ENCODE results near the gene ZIC5.

ZIC5 gene

DNA sequence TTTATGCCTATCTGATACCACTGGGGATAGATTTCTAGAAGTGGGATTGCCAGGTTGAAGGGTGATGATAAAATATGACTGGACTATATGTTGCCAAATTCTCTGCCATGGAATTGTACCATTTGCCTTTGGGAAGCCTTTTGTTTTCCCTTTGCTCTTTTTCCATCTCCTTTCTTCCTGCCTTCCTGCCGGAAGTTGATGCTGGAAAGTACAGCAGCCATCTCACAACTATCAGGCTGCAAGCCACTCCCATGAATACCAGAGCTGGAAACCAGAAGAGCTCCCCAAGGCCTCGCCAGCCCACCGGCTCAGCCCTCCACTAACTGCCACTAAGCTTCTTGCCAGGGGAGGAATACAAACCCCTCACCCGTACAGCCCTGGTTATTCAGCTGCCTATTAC is 29.7 kb downstream of the ZIC5 start:
- DNase-seq (ENCODE audit: low read depth) = no peak
- no peak overlapping the region for H3K4me3 ChIP-seq (replicated peaks; ENCODE audit: low read depth, low read length)
- TF ChIP-seq, protein P1, sequence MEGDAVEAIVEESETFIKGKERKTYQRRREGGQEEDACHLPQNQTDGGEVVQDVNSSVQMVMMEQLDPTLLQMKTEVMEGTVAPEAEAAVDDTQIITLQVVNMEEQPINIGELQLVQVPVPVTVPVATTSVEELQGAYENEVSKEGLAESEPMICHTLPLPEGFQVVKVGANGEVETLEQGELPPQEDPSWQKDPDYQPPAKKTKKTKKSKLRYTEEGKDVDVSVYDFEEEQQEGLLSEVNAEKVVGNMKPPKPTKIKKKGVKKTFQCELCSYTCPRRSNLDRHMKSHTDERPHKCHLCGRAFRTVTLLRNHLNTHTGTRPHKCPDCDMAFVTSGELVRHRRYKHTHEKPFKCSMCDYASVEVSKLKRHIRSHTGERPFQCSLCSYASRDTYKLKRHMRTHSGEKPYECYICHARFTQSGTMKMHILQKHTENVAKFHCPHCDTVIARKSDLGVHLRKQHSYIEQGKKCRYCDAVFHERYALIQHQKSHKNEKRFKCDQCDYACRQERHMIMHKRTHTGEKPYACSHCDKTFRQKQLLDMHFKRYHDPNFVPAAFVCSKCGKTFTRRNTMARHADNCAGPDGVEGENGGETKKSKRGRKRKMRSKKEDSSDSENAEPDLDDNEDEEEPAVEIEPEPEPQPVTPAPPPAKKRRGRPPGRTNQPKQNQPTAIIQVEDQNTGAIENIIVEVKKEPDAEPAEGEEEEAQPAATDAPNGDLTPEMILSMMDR (IDR thresholded peaks at IDR 0.05; ENCODE audit: low read length, missing control alignments) = no peak

GRCh38 chr13:99941086-99941485 is 30.5 kb downstream of the ZIC5 start:
- DNase-seq (ENCODE audit: low read depth) = no peak
- no peak overlapping the region for H3K4me3 ChIP-seq (replicated peaks; ENCODE audit: low read depth, low read length)
- TF ChIP-seq, protein P1 (IDR thresholded peaks at IDR 0.05; ENCODE audit: low read length, missing control alignments) = no peak

GRCh38 chr13:99938635-99939034 is 32.9 kb downstream of the ZIC5 start:
- TF ChIP-seq, protein P1 (IDR thresholded peaks at IDR 0.05; ENCODE audit: low read length, missing control alignments) = no peak
- no peak overlapping the region for H3K4me3 ChIP-seq (replicated peaks; ENCODE audit: low read depth, low read length)
- no peak for DNase-seq (ENCODE audit: low read depth)

- H3K4me3 ChIP-seq (replicated peaks; ENCODE audit: low read depth, low read length) = no peak overlapping the region
- TF ChIP-seq, protein P1 (IDR thresholded peaks at IDR 0.05; ENCODE audit: low read length, missing control alignments) = no peak
- DNase-seq (ENCODE audit: low read depth) = no peak
Measured at GRCh38 chr13:99935772-99936171, 35.8 kb downstream of the ZIC5 start.

- no peak overlapping the region for H3K4me3 ChIP-seq (replicated peaks; ENCODE audit: low read depth, low read length)
- TF ChIP-seq, protein P1 (IDR thresholded peaks at IDR 0.05; ENCODE audit: low read length, missing control alignments) = no peak
- no peak for DNase-seq (ENCODE audit: low read depth)
Measured at GRCh38 chr13:99932912-99933311, 38.7 kb downstream of the ZIC5 start.

DNA sequence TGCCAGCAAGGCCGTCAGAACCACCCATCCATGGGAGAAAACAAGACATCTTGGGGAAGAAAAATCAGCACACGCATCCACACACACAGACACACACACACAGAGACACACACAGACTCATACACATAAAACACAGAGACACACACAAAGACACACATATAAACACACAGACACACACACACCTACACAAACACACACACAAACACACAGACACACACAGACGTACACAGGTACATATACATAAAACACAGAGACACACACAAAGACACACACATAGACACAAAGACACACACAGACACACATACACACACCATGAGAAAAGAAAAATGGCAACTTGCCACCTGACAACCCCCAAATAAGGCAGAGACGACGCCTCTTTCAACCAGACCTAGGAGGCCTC is 40.6 kb downstream of the ZIC5 start:
- DNase-seq (ENCODE audit: low read depth) = no peak
- TF ChIP-seq, protein P1 (IDR thresholded peaks at IDR 0.05; ENCODE audit: low read length, missing control alignments) = no peak

GRCh38 chr13:99929866-99930265 is 41.7 kb downstream of the ZIC5 start:
- no peak overlapping the region for H3K4me3 ChIP-seq (replicated peaks; ENCODE audit: low read depth, low read length)
- no peak for DNase-seq (ENCODE audit: low read depth)
- TF ChIP-seq, protein P1 (IDR thresholded peaks at IDR 0.05; ENCODE audit: low read length, missing control alignments) = no peak

More for the DNA sequence above, 40.6 kb downstream of the ZIC5 start:
- H3K4me3 ChIP-seq (replicated peaks; ENCODE audit: low read depth, low read length) = no peak overlapping the region

Data from fibroblast of pulmonary artery (primary cell).